Measurements from ENCODE around the gene SRCAP. TPM values are rescaled to one million over a fixed set of nuclear protein-coding genes. Genes with fewer than 3 reads are reported as not detected.
A peak's percentile ranks its signal among the peaks of the same experiment; 100 is the strongest.

SRCAP gene
- total and polyA plus RNA-seq, 2 of the 8 experiments (the other 6 are each of a cell fraction or from before 2014, with no cell fraction given) = 5.5 to 54.3 TPM

- Histone ChIP-seq H3K4me1 (replicated peaks in 1 of 4; ENCODE audit: control insufficient read depth in 3 of 4, insufficient read depth in 4 of 4, low read length in 3 of 4) (peaks cover 0 to 11% (median 5%) of the 10 kb centered on the region in 4 experiments; a peak in 5 of 7 replicates), H2BK15ac (ENCODE audit: low read length) (no peak overlapping the region), H3K79me1 (ENCODE audit: low read depth, low read length) (no peaks in the 10 kb centered on the region; the same call in 1 of the 2 replicates), H3K4ac (replicated peaks; ENCODE audit: insufficient read length, low read depth, low read length) (peak overlapping the region; percentile 30), H4K91ac (replicated peaks; ENCODE audit: insufficient read length, low read length) (no peak overlapping the region), H3K56ac (replicated peaks; ENCODE audit: insufficient read length, low read depth, low read length) (no peak overlapping the region), H3K27me3 (replicated peaks in 1 of 4; ENCODE audit: control insufficient read depth in 3 of 4, extremely low read depth in 1 of 4, insufficient read depth in 3 of 4, low read length in 3 of 4) (no peaks in the 10 kb centered on the region), H2AK5ac (ENCODE audit: low read depth, low read length) (0 out of 2 replicates have a peak overlapping the region, but pooled peaks have one; percentile 33), H4K8ac (ENCODE audit: extremely low read depth, insufficient read depth, low read length) (no peak overlapping the region), H2AFZ (ENCODE audit: low read length) (no peak overlapping the region), H3K9ac (replicated peaks in 1 of 4; ENCODE audit: extremely low read depth in 1 of 4, low read depth in 3 of 4, low read length in 3 of 4) (no peak overlapping the region), H4K20me1 (replicated peaks in 1 of 2; ENCODE audit: control insufficient read depth in 1 of 2, insufficient read depth in 2 of 2, low read length in 2 of 2) (peaks cover 2 to 25% of the 10 kb centered on the region in 2 experiments), H4K5ac (ENCODE audit: insufficient read length, low read depth, low read length) (no peak overlapping the region), H3K14ac (ENCODE audit: insufficient read length) (no peak overlapping the region), H3K36me3 (ENCODE audit: control insufficient read depth in 2 of 4, insufficient read depth in 4 of 4, low read length in 3 of 4) (peaks cover 8 to 25% (median 15%) of the 10 kb centered on the region in 4 experiments; a peak in 5 of 8 replicates), H2BK120ac (replicated peaks; ENCODE audit: low read depth, low read length) (no peak overlapping the region), H3K79me2 (ENCODE audit: control insufficient read depth in 1 of 2, insufficient read depth in 2 of 2, low read length in 2 of 2) (no peaks in the 10 kb centered on the region), H2BK20ac (ENCODE audit: low read length) (0 out of 2 replicates have a peak overlapping the region, but pooled peaks have one; percentile 61), H3K27ac (ENCODE audit: low read depth, low read length) (no peak overlapping the region), H3K4me3 (ENCODE audit: extremely low read depth in 1 of 4, insufficient read depth in 2 of 4, low read depth in 3 of 4, low read length in 4 of 4) (no peak overlapping the region), H3K18ac (ENCODE audit: extremely low read depth, low read length) (no peak overlapping the region), H3K23me2 (ENCODE audit: low read depth, low read length) (peaks cover 4% of the 10 kb centered on the region; the same call in 1 of the 2 replicates), H3K4me2 (ENCODE audit: insufficient read depth in 1 of 2, low read depth in 2 of 2, low read length in 2 of 2) (no peak overlapping the region; a peak in 1 of 4 replicates), H2BK5ac (ENCODE audit: low read depth, low read length) (no peak overlapping the region), H3K23ac (ENCODE audit: insufficient read length) (no peak overlapping the region), H2BK12ac (ENCODE audit: low read depth, low read length) (no peak overlapping the region), H3K9me3 (ENCODE audit: insufficient read depth in 2 of 2, low read depth in 1 of 2, low read length in 1 of 2) (no peaks in the 10 kb centered on the region)
- DNase-seq (ENCODE audit: low read depth in 1 of 2, low spot score in 2 of 2) (no peak), FAIRE-seq (no peak)
- no peak for TF ChIP-seq BCL11A (IDR thresholded peaks at IDR 0.05; ENCODE audit: low read depth in 2 of 2, low read length in 2 of 2)
- peak in 1 of 3 experiments; percentile 4; a peak in 1 of 4 replicates for TF ChIP-seq CTCF (IDR thresholded peaks at IDR 0.05; ENCODE audit: control extremely low read depth in 1 of 3, insufficient read depth in 1 of 3, low read depth in 1 of 3, low read length in 3 of 3)
- TF ChIP-seq POLR2A (IDR thresholded peaks at IDR 0.05; ENCODE audit: control extremely low read depth in 1 of 2, low read depth in 2 of 2, low read length in 2 of 2) = peak in 1 of 2 experiments; percentile 9; a peak in 1 of 3 replicates
- no peak for TF ChIP-seq CTBP2 (IDR thresholded peaks at IDR 0.05; ENCODE audit: borderline replicate concordance, insufficient read depth, insufficient read length, low read length)
- 93% methylated on average over 7 of the region's 7 CpGs; no CpG with 5 or more reads in 1 of the 2 experiments for WGBS, 2 experiments (ENCODE audit: extremely low coverage in 1 of 2, insufficient coverage in 1 of 2, insufficient read length in 1 of 2, insufficient replicate concordance in 2 of 2, low coverage in 1 of 2, low lambda C conversion rate in 2 of 2, missing lambda C conversion rate in 1 of 2)
- POLR2A ChIA-PET (ENCODE audit: partially characterized antibody) = interaction anchor here (0.8 to 6.5 kb wide), 25 partner anchors 8 to 169 kb away, joined by 3 to 63 read pairs (median 5); partner anchors contain the start of genes BCL7C, CTF1, PHKG2 and RNF40
- CTCF ChIA-PET (ENCODE audit: partially characterized antibody) = interaction anchor here (0.6 to 1.9 kb wide), 8 partner anchors 14 to 685 kb away, joined by 3 to 7 read pairs (median 4); partner anchors contain the start of gene TBX6
These were observed 78.8 kb downstream of the SRCAP start for GRCh38 chr16:30777591-30778297.

Data from H1 (cell line).